IPS-15b (cell line): ENCODE measurements around the gene ZNF792.
A peak's percentile ranks its signal among the peaks of the same experiment; 100 is the strongest.
"Not testable (repeated sequence)": the region's sequence is repeated elsewhere in the genome, so short reads cannot be mapped to it uniquely, and the experiment has no call there.

Experiments
- H3K27me3 ChIP-seq: one replicate; pipeline ENCODE4 v1.6.1; 2013; ENCODE audit warnings: low read length; ENCODE audit not compliant: control insufficient read depth, insufficient read depth
- H3K36me3 ChIP-seq: one replicate; pipeline ENCODE4 v1.6.1; 2013; ENCODE audit warnings: low read length; ENCODE audit not compliant: control insufficient read depth, insufficient read depth
- H3K4me1 ChIP-seq: one replicate; pipeline ENCODE4 v1.6.1; 2013; ENCODE audit warnings: mild to moderate bottlenecking, low read length; ENCODE audit not compliant: control insufficient read depth, insufficient read depth
- H3K4me3 ChIP-seq: one replicate; pipeline ENCODE4 v1.5.1; 2013; ENCODE audit warnings: low read depth, low read length
- H3K9ac ChIP-seq: one replicate; pipeline ENCODE4 v1.6.1; 2013; ENCODE audit warnings: low read depth, mild to moderate bottlenecking, low read length
- H3K9me3 ChIP-seq: one replicate; pipeline ENCODE4 v1.6.1; 2013; ENCODE audit warnings: mild to moderate bottlenecking, low read length; ENCODE audit not compliant: control insufficient read depth, insufficient read depth

Gene ZNF792

GRCh38 chr19:35005256-35005977, 41.4 kb upstream of the ZNF792 start:
- no peaks in the 10 kb centered on the region for H3K9me3 ChIP-seq
- H3K27me3 ChIP-seq, result no peaks in the 10 kb centered on the region
- peaks cover 27% of the 10 kb centered on the region for H3K36me3 ChIP-seq
- no peak overlapping the region for H3K4me3 ChIP-seq
- no peak overlapping the region for H3K9ac ChIP-seq
- peaks cover 7% of the 10 kb centered on the region for H3K4me1 ChIP-seq

DNA sequence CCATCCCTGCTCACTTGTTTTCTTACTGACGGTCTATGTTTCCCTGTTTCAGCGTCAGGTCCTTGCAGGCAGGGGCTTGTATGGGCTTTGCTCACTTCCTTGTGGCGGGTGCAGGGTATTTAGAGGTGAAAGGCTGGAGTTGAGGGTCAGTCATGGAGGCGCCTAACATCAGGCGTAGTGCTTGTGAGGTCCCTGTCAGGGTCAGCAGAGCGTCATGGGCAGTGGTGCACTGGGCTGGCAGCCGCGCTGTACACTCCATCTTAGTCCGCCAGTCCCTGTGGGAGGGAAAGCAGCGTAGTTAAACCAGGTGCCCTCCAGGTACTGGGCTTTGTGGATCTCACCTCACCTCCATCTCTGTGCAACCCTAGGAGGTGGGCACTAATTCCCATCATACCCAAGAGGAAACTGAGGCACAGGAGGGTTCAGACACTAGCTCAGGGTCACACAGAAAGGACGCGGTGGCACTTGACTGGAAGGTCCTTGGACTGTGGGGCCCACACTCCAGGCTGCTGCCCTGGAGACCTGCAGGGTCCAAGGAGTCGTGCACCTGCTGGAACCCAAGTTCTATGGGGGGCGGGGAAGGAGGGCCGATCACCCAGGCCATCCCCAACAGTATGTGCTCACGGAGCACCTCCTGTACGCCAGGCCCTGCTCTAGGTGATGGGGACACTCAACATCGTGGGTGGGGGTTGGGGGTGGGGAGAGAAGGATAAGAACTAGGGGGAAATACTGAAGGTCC, 40.7 kb upstream of the ZNF792 start:
- no peak overlapping the region for H3K4me3 ChIP-seq
- no peaks in the 10 kb centered on the region for H3K9me3 ChIP-seq
- H3K36me3 ChIP-seq, result peaks cover 20% of the 10 kb centered on the region
- H3K9ac ChIP-seq, result peak overlapping the region; percentile 54
- no peaks in the 10 kb centered on the region for H3K27me3 ChIP-seq
- H3K4me1 ChIP-seq, result peaks cover 7% of the 10 kb centered on the region

DNA sequence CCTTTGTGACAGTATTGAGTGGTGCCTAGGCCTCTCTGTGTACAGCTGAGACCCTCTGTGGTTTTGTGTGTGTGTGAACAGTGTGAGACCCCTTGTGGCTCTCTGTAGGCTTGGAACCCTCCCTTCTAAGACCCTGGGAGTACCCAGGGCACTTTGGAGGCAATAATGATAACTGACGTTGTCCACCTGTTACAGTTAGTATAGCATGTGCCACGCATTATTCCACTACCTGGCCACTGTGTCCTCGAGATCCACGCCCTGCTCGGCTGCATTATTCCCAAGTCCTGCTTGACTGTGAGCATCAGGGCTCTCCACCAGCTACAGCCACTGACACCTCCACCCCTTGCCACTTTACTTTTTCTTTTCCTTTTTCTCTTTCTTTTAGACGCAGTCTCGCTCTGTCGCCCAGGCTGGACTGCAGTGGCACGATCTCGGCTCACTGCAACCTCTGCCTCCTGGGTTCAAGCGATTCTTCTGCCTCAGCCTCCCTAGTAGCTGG, 38.1 kb upstream of the ZNF792 start:
- no peaks in the 10 kb centered on the region for H3K27me3 ChIP-seq
- peaks cover 16% of the 10 kb centered on the region for H3K4me1 ChIP-seq
- H3K4me3 ChIP-seq, result peak overlapping the region; percentile 50
- H3K9ac ChIP-seq, result no peak overlapping the region
- H3K36me3 ChIP-seq, result peaks cover 12% of the 10 kb centered on the region
- H3K9me3 ChIP-seq, result no peaks in the 10 kb centered on the region

- Histone ChIP-seq H3K9me3 (no peaks in the 10 kb centered on the region), H3K4me1 (peaks cover 16% of the 10 kb centered on the region), H3K36me3 (peaks cover 11% of the 10 kb centered on the region), H3K9ac (peak overlapping the region; percentile 74), H3K4me3 (peak overlapping the region; percentile 50), H3K27me3 (no peaks in the 10 kb centered on the region)
Measured at GRCh38 chr19:35000647-35001501, 36.8 kb upstream of the ZNF792 start.

DNA sequence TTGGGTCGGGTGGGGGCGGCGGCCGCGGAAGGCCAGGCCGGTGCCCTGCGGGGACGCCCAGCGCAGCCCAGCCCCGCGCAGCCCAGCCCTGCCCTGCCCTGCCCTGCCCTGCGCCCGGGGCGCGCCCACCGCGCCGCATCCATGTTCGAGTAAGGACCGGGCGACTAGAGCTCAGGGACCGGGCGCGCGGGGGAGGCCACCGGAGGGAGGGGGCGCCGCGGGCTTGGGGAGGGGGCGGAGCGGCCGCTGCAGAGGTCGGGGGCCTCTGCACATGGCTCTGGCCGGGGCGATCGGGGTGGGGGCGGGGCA, 36.3 kb upstream of the ZNF792 start:
- Histone ChIP-seq H3K27me3 (no peaks in the 10 kb centered on the region), H3K4me1 (peaks cover 16% of the 10 kb centered on the region), H3K9me3 (no peaks in the 10 kb centered on the region), H3K36me3 (peaks cover 7% of the 10 kb centered on the region), H3K4me3 (peak overlapping the region; percentile 92), H3K9ac (peak overlapping the region; percentile 74)

DNA sequence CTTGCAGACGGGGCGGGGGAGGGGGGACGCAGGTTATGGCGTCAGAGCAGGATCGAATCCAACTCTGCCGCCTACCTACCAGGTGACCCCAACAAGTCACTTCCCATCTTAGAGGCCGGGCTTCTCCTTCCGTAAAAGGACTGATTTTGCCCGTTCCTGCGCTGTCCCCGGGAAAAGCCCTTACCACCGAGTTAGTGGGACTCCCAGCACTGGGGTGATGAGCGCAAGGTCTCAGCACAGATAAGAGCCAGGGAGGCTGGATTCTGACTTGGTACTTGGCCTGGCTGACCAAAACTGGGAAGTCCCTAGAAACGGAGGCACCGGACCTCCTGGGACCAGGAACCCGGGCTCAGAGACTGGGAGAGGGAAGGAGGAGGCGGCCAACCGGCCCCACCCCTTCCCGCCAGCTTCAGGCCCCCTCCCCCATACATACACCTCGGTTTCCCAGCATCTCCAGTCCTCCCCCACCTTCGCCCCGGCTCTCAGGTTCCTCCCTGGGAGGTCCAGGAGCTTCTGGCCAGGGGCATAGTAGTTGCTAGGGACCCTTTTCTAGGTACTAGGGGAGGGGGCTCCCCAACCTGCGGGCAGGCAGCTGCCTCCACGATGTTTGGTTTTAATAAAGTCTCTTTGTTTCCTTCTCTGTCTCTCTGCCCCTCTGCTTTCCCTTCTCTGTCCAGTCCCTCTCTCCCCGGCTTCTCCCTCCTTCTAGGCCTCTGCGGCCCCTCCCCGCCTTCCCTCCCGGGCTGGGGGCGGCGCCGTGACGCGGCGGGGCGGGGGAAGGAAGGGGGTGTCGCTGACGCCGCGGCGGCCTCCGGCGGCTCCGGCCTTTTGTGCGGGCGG, 35.7 kb upstream of the ZNF792 start, which contains the start of gene GRAMD1A:
Gene GRAMD1A (plus strand): TSS at position 826 of the 840 bp plus-strand sequence. CDS start 156 bp downstream, outside the sequence.
- Histone ChIP-seq H3K4me1 (peaks cover 16% of the 10 kb centered on the region), H3K9ac (peak within 1 kb of the TSS; percentile 97), H3K4me3 (peak within 1 kb of the TSS; percentile 92), H3K27me3 (no peaks in the 10 kb centered on the region), H3K36me3 (peaks cover 5% of the 10 kb centered on the region), H3K9me3 (no peaks in the 10 kb centered on the region)

DNA sequence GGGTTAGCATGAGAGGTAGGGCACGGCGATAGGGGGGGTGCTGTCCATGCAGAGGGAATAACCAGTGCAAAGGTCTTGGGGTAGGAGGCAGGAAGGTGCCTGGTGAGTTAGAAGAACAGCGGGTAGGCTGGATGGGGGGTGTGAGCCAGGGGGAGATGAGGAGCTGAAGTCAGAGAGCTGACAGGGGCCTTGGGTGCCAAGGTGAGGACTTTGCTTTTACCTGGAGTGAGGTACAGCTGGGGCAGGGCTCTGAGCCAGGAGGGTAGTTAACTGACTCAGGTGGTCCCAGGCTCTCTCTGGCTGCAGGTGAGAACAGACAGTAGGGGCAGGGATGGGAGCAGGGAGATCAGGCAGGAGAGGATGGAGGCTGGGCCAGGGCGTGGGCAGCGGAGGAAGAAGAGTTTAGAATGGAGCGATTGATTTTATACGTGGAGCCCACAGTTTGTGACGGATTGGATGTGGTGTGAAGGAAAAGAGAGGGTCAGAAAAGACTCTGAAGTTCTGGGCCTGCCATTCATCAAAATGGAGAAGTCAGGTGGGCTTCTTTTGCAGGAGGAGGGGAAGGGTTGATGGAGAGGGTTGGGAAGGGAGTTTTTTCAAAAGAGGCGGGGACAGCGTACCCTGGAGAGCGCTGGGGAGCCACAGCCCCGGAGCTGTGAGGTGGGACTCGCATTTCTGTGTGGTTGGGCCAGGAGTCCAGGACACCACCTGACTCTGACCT, 34.9 kb upstream of the ZNF792 start:
- H3K9me3 ChIP-seq, result no peaks in the 10 kb centered on the region
- no peaks in the 10 kb centered on the region for H3K36me3 ChIP-seq
- no peaks in the 10 kb centered on the region for H3K27me3 ChIP-seq
- H3K4me1 ChIP-seq, result peaks cover 16% of the 10 kb centered on the region
- peak overlapping the region; percentile 97 for H3K9ac ChIP-seq
- peak overlapping the region; percentile 92 for H3K4me3 ChIP-seq

DNA sequence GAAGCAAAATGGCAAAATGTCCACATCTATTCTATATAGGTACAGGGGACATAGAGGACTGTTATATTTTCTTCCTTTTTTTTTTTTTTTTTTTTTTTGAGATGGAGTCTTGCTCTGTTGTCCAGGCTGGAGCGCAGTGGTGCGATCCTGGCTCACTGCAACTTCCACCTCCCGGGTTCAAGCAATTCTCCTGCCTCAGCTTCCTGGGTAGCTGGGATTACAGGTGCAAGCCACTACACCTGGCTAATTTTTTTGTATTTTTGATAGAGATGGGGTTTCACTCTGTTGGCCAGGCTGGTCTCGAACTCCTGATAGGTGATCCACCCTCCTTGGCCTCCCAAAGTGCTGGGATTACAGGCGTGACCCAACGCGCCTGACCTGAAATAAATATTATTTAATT, 34.2 kb upstream of the ZNF792 start:
- not testable (repeated sequence) for H3K4me3 ChIP-seq, H3K36me3 ChIP-seq, H3K9me3 ChIP-seq, H3K9ac ChIP-seq, H3K27me3 ChIP-seq
- peaks cover 12% of the 10 kb centered on the region for H3K4me1 ChIP-seq

- Histone ChIP-seq H3K4me3 (no peak overlapping the region), H3K4me1 (peaks cover 9% of the 10 kb centered on the region), H3K36me3 (no peaks in the 10 kb centered on the region), H3K9ac (no peak overlapping the region), H3K27me3 (no peaks in the 10 kb centered on the region), H3K9me3 (no peaks in the 10 kb centered on the region)
Measured at GRCh38 chr19:34997071-34997617, 33.1 kb upstream of the ZNF792 start.

DNA sequence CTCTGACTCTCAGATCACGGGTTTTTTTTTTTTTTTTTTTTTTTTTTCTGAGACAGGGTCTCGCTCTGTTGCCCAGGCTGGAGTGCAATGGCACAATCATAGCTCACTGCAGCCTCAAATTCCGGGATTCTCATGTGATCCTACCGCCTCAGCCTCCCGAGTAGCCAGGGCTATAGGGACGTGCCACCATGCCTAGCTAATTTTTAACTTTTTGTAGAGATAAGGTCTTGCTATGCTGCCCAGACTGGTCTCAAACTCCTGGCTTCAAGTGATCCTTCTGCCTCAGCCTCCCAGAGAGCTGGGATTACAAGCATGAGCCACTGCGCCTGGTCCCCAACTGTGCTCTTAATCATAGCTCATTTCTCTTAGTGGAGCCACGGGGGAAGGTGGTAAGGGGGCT, 31.5 kb upstream of the ZNF792 start:
- H3K9ac ChIP-seq, result no peak overlapping the region
- H3K36me3 ChIP-seq, result no peaks in the 10 kb centered on the region
- H3K4me3 ChIP-seq, result no peak overlapping the region
- H3K9me3 ChIP-seq, result no peaks in the 10 kb centered on the region
- H3K4me1 ChIP-seq, result peaks cover 9% of the 10 kb centered on the region
- H3K27me3 ChIP-seq, result no peaks in the 10 kb centered on the region
